Measurements from ENCODE around the gene POU2AF1.

POU2AF1 gene

DNA sequence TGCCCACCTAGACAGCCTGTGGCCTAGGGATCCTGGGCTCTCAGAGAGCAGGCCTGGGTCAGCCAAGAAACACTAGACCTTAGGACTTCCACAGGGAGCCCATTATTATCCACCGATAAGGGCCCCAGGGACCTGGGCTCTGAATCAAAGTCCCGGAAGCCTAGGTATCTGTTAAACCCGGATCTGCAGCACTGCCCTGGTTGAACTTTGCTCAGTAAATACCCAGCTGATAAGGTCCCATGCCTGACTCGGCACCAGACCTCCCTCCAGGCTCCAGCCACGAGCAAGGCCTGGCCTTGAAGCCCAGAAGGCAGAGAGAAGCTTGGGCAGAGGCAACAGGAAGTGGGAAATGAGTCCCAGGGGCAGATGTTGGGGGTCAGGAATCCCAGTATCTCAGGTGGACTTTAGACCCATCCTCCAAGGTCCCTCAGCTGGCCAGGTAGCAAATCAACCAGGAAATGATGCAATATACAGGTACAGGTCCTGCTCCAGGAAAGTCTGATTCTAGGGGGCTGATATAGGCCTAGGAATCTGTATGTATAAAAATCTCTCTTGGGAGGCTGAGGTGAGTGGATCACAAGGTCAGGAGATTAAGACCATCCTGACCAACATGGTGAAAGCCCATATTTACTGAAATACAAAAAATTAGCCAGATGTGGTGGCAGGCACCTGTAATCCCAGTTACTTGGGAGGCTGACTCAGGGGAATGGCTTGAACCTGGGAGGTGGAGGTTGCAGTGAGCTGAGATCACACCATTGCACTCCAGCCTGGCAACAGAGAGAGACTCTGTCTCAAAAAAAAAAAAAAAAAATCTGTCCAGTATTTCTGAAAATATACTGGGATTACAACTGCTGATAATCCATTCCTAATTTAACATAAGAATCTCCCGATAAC is 18.7 kb downstream of the POU2AF1 start:
- no peak for DNase-seq (ENCODE audit: low read depth)

- no peak for DNase-seq (ENCODE audit: low read depth)
Measured at GRCh38 chr11:111359223-111360149, 19.6 kb downstream of the POU2AF1 start.

DNA sequence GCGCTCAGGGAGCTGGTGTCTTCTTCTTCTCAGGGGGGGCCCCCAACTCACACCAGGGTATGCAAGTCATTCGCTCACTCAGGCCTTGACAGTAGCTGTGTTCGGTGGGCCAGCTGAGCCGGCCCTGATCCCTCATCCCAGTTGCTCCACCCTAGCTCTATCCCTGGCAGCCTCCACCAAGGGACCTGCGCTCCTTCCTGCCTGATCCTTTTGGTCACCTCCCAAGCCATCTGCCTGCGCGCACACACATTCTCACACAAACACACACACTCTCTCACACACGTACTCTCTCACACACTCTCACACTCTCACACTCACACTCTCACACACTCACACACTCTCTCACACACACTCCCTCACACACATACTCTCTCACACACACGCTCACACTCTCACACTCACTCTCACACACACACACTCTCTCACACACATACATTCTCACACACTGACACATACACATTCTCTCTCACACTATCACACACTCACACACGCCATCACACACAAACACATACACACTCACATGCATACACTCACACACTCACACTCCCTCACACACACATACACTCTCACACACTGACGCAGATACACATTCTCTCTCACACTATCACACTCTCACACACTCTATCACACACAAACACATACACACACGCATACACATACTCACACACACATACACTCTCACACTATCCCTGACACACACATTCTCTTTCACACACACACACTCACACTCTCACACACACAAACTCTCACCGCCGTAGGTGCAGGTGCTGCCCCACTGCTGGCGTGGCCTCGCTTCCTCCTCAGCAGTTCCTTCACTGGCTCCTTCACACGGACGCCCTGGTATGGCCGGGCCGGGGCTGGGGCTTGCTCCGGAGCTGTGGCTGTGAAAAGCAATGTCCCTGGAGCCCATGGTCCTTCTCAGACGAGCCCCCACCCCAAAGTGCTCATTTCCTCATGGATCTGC is 20.8 kb downstream of the POU2AF1 start:
- DNase-seq (ENCODE audit: low read depth) = no peak

GRCh38 chr11:111357150-111358037 is 21.7 kb downstream of the POU2AF1 start:
- no peak for DNase-seq (ENCODE audit: low read depth)

DNA sequence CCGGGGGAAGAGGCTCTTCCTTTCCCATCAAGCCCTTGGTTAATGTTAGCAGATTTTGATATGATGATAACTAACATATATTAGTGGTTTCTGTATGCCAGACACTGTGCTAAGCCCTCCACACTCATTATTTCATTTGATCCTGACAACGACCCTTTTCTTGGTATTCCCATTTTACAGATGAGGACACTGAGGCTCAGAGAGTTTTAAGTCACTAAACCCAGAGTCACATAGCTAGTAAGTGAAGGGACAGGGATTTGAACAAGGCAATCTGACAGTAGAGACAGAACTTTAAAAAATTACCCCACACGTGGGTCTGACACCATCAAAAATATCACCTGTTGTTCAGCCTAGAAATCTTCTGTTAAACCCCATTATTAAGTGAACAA is 22.4 kb downstream of the POU2AF1 start:
- DNase-seq (ENCODE audit: low read depth) = no peak

DNA sequence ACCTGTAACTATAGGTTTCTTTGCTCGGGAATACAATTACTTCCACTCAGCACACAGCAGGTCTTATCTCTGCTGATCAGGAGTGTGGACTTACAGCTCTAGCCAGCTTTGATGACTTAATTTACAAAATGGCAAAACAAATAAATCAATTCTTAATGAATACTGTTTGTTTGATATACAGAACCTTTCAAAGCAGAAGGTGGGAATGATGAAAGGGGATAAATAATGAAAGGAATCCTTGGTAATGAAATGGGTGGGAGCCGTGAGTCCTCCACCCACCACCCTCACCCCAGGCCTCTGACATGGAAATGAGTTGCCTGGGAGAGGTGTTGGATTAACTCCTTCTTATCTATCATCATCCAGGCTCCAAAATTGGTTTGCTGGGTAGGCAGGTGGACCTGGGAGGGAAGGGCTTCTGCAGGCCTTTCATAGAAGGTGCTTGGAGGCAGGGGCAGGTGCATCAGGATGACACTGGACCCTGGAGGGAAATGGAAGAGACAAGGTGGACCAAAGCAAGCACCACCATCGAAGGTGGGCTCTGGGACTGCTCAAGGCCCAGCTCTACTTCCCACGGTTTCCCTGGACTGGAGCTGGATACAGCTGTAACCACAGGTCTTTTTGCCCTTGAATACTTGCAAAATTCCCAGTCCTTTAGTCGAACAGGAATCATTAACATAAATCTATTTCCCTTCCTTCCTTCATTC is 23.0 kb downstream of the POU2AF1 start:
- DNase-seq (ENCODE audit: low read depth) = no peak

DNA sequence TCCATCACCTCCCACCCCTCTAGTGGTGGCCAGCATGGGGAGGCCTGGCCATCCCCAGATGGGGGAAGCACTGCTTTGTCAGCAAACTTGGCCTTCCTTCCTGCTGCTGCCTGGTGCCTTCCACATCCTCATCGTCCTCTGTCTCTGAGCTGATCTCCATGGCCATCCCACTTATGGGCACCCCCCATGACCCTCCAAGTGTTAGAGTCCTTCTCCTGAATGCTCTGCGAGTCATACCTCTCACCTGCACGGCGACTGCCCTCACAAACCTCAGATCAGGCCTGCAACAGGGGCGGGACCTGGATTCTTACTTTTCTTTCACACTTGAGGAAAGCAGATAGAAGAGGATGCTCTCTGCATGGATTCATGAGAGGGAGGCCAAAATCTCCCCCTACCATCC is 24.0 kb downstream of the POU2AF1 start:
- DNase-seq (ENCODE audit: low read depth) = no peak

DNA sequence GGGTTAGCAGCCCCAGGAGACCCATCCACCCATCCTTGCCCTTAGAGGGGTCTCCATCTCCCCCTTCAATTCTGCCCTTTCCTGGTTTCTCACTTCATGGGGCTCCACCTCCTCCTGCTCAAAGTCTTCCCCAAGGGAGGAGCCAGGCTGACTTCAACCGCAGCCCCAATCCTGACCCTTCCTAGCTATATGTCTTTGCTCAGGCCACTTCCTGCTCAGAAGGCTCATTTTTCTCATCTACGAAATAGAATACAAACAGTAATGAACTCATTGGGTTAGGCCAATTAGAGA is 24.5 kb downstream of the POU2AF1 start:
- no peak for DNase-seq (ENCODE audit: low read depth)

GRCh38 chr11:111353776-111354600 is 25.1 kb downstream of the POU2AF1 start:
- DNase-seq (ENCODE audit: low read depth) = no peak

DNA sequence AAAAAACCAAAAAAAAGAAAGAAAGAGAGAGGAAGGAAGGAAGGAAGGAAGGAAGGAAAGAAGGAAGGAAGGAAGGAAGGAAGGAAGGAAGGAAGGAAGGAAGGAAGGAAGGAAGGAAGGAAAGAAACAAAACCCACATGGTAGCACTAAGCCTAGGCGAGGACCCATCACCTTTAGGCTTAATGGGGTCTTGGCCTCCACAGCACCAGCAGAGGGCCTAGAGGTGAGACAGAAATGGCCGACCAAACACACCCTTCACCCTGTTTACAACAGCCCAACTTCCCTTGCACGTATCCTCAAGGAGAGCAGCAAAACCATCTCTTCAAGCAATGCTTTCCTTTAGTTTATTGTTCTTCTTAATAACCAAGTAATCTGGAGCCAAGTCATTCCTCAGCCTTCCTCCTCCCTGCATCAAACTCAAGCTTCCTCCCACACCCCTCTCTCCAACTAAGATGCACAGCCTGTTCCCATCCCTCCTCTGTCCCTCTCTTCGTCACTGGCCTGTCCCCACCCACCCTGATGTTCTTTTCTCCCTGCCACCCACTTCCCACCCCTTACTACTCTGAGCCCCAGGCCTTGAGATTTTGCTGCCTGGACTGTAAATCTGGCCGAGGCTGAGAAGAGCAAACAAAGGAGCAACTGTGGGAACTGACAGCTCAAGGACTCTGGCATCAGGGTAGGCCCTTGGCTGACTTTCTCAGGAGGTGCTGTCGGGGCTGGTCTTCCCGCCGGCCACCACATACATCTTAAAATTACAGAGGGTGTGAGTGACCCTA is 26.0 kb downstream of the POU2AF1 start:
- no peak for DNase-seq (ENCODE audit: low read depth)

DNA sequence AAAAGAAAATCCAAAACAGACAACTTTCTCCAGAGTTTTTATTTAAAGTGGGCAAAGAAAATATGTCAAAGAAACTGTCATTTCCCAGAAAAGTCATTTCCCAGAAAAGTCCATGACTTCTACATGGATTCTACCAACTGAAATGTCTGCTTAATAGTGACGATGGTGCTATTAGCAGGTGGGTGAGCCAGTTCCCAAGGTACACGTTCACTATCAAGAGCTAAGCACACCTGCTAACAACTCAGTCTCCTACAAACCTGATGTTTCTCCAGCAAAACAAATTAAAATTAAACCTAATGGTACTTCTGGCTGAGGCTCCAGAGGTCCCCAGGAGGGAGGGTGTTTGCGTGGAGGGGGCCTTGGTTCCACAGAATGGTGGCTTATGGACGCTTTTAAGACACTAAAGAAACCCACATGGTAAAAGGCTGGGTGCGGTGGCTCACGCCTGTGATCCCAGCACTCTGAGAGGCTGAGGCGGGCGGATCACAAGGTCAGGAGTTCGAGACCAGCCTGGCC is 26.8 kb downstream of the POU2AF1 start:
- no peak for DNase-seq (ENCODE audit: low read depth)

- no peak for DNase-seq (ENCODE audit: low read depth)
Measured at GRCh38 chr11:111351374-111352055, 27.6 kb downstream of the POU2AF1 start.

DNA sequence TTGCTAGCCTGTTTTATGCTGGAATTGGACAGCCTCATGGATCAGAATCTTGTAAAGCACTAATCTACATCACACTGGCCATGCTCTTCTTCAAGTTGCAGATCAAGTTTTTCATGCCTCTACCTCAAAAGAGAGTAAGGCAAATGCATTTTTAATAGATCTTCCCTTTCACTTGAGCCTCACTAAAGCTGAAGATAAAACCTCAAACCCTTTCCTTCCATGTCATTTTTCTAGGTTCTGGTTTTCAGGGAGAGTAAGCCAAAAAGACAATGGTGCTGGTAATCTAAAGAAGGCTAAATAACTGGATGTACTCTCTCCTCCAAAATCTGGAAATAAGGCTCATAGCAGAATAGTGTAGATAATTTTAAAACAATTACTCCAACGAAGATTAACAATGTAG is 28.3 kb downstream of the POU2AF1 start:
- DNase-seq (ENCODE audit: low read depth) = no peak

GRCh38 chr11:111349191-111349695 is 29.8 kb downstream of the POU2AF1 start:
- DNase-seq (ENCODE audit: low read depth) = no peak

- DNase-seq (ENCODE audit: low read depth) = no peak
Measured at GRCh38 chr11:111348147-111348546, 30.9 kb downstream of the POU2AF1 start.

DNA sequence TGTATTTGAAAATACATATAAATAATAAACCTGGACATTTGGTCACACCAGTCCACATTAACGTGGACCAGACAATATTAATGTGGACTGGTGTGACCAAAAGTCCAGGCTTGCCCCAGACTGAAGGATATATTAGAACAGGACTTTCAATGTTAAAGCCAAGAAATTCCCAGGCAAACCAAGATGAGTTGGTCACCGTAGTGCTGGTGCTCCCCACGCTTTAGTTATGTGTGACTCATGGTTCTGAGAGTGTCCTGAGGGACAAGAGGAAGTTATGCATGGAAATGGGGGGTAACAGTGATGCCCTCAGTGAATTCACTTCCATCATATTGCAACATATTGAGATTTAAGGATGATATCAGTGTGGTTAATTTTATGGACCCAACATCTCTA is 31.4 kb downstream of the POU2AF1 start:
- DNase-seq (ENCODE audit: low read depth) = no peak

- no peak for DNase-seq (ENCODE audit: low read depth)
Measured at GRCh38 chr11:111347002-111347722, 31.9 kb downstream of the POU2AF1 start.
